Middle frontal gyrus (tissue), 1 donor: ENCODE data around the gene SH3RF2.
"Not testable (repeated sequence)": the region's sequence is repeated elsewhere in the genome, so short reads cannot be mapped to it uniquely, and the experiment has no call there.

Experiments used
- DNase-seq: peaks from one replicate; pipeline ENCODE4 v3.0.0-alpha.2; 2015; ENCODE audit warnings: low spot score; ENCODE audit errors: extremely low spot score

The SH3RF2 gene

DNA sequence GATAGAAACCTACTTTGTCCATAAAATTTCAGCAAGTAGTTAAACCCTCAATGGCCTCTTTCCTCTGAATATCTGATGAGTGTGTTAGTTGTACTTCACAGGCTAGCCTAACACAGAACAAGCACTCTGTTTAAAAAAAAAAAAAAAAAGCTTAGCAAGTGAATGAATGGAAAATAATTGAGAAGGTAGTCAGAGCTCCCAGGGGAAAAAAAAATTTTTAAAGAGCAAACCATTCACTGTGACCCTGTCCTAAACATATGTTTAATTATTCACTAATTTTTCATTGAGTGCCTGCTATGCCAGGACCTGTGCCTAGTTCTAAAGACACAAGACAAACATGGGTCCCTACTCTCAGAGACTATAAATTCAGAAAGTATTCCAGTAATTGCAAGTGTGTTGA is 69.3 kb downstream of the SH3RF2 start:
- DNase-seq, result no peak

- DNase-seq, result no peak
Observed at GRCh38 chr5:146006470-146007190, 70.3 kb downstream of the SH3RF2 start.

GRCh38 chr5:146007270-146007669 is 70.9 kb downstream of the SH3RF2 start:
- no peak for DNase-seq

DNA sequence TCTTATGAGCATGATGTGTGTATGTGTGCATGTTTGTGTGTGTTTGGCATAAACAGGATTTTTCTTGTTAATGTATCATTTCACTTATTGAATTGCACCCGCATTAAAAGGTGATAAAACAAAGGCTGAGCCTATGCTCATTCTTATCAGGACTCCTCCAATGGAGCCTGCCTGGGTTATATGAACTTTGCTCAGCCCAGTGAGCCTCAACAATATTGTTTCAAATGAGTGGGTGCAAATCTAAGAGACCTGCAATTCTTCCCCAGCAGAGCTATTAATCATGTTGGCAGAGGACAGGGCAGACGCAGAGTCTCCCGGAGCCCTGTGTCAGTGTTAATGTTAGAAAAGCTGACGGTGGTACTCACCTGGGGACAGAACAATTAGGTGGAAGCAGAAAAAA is 71.6 kb downstream of the SH3RF2 start:
- no peak for DNase-seq

DNA sequence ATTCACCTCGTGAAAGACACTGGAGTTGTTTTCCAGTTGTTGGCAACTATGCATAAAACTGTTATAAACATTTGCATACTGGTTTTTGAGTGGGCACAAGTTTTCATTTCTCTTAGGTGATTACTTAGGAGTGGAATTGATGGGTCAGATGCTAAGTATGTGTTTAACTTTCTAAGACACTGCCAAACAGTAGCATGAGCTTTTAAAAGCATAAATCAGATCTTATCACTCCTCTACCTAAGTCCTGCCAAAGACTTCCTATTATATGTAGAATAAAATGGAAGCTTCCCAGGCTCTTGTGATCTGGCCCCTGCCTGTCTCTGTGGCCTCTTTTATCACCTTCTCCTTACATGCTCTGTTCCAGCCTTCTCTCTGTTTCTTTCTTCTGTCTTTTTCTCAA is 72.6 kb downstream of the SH3RF2 start:
- no peak for DNase-seq

- DNase-seq, result not testable (repeated sequence)
Observed at GRCh38 chr5:146010447-146010846, 74.1 kb downstream of the SH3RF2 start.

- DNase-seq, result no peak
Observed at GRCh38 chr5:146013761-146014160, 77.4 kb downstream of the SH3RF2 start.

DNA sequence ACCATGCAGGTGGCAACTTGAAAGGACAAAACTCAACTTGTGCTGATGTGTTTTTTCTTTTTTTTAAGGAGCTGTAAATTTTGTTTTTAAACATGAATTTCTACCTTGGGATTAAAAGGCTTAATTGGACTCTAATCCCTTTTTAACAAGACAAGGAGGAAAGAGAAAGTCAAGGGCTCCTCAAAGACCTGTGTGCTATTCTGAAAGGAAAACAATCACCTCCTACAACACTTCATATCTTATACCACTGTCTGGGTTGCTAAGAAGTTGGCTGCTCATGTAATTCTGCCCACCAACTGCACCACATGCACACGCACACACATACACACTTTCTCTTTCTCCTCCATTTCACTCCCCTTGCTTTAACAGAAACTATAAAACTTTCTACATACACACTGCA is 78.6 kb downstream of the SH3RF2 start:
- DNase-seq, result no peak

- DNase-seq, result no peak
Observed at GRCh38 chr5:146016764-146017484, 80.5 kb downstream of the SH3RF2 start.

- no peak for DNase-seq
Observed at GRCh38 chr5:146018514-146019375, 82.4 kb downstream of the SH3RF2 start.

DNA sequence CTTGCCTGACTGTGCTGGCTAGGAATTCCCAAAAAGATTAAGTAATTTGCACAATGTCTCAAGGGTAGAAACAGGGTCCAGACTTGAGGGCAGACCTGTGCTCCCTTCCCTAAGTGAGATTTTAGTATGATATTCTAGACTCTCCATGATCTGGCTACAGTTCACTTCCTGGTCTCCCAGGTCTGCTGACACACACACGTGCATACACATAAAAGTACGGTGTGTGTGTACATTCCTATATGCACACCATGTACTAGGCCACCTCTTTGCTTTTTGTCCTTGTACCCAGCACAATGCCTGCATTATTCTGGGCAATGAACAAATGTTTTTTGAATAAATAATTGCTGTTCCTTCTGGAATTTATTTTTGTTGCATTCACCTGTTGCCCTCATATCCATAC is 83.7 kb downstream of the SH3RF2 start:
- DNase-seq, result no peak

DNA sequence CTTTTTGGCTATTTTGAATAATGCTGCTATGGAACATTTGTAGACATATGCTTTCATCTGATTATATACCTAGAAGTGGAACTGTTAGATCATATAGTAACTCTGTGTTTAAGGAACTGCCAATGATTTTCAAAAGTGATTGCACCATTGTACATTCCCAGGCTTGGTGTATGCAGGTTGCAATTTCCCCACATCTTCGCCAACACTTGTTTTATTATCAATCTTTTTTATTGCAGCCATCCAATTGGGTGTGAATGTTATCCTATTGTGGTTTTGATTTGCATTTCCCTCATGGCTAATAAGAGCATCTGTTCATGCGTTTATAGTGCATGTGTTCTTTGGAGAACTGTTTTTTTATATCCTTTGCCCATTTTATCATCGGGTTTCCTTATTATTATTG is 87.7 kb downstream of the SH3RF2 start:
- DNase-seq, result no peak

DNA sequence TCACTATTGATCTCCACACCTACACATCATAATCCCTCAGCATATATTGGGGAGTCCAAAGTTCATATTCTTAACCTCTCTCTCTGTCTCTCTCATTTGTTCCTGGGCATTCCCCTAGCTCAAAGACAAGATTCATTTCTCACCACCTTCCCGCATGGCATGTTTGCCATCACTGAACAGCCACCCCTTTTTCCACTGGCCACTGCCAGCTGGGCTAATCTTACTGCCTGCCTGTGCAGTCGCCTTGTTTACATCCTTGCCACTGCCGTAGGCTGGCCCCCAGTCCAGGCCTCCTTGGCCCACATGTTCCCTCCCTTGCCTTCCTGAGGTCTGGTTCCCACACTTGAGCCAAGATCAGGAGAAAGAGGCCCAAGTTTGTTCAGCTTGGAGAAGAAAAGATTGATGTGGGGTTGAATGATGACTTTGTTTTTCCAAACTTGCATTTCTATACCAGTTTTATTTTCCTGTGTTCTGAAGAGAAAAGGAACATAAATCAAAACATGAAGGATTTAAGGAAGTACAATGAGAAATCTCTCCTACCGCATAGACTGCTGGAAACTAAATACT is 88.8 kb downstream of the SH3RF2 start:
- no peak for DNase-seq

DNA sequence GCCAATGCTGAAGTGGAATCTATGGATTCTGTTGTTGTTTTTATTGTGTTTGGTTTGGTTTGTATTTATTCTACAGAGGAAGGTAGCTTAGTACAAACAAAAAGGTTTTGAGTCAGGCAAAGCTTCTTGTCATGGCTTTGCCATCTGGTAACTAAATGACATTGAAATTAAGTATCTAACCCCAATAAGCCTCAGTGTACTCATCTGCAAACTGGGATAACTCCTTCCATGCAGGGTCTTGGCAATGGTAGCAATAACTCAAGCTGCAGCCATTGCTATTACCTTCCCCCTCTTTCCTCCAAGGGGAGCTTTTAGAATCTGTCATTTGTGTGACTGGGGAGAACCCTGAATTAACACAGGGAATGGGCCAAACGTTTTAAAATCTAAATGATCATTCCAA is 89.3 kb downstream of the SH3RF2 start:
- DNase-seq, result no peak

- DNase-seq, result no peak
Observed at GRCh38 chr5:146026307-146027010, 90.1 kb downstream of the SH3RF2 start.

DNA sequence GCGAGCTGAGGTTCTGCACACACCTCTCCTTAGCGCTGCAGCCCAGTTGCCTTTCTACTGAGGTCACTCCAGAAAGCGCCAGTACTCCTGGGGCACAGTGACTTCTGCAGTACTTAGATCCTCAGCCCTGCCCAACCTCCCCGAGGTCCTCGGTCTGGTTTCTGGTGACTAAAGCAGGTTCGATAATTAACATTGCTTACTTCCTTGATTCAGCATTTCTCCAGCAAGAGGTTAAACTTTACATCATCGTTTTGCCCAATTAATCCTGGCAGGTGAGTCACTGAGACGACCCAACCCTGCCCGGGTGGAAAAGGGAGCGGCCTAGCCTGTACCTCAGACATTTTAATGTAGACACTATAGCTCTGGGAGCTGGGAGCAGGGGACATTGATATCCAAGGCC is 91.4 kb downstream of the SH3RF2 start:
- no peak for DNase-seq

- no peak for DNase-seq
Observed at GRCh38 chr5:146032911-146033310, 96.5 kb downstream of the SH3RF2 start.

DNA sequence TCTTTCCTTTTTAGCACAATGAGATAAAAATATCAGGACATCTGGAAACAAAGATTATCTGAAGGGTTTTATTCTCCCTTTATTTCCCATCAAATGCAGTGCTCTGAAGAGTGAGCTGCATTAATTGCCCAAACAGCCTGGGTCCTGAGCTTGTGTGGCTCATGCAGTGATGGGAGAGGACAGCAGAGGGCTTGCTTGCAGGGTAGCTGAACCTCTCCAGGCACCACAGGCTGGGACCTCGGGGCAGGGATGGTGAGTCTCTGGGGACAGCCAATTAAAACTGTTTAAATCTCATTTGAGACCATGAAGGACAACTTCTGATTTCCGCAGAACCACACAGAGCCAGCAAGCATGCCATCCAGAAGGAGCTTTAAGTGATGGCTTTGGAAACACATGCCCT is 97.7 kb downstream of the SH3RF2 start:
- no peak for DNase-seq

GRCh38 chr5:146034605-146035004 is 98.2 kb downstream of the SH3RF2 start:
- DNase-seq, result no peak

DNA sequence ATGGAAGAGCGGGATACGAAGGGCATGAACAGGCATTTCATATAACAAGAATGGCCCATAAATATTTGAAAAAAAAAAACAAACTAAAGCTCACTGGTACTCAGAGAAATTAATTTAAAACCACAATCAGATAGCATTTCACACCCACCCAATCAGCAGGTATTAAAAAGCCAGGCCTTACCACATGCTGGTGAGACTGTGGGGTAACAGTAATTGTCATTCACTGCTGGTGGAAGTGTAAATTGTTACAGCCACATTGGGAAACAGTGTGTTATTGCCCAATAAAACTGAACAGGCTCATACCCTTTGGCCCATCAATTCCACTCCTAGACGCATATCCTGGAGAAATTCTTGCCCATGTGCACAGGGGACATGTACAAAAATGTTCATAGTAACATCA is 103.0 kb downstream of the SH3RF2 start:
- no peak for DNase-seq

DNA sequence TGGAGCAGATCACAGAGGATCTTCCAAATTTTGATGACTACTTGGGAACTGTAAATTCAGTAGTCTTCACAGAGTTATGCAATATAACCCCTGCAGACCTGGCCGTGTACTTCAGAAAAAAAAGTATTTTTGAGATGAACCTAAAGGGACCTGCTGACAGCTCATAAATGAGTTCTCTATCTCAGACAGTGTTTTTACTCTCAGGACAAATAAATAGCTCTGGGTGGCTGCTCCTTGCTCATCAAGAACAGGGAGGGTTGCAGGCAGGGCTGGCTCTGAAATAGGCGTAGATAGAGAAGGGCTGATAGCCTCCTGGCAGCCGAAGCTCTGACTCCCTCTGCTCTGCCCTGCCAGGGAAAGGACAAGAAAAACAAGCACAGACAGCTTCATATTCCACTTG is 104.1 kb downstream of the SH3RF2 start:
- no peak for DNase-seq
